Cardiac muscle cell (in vitro differentiated cells and primary cell): ENCODE data around the gene PMS1. TPM values are rescaled to one million over a fixed set of nuclear protein-coding genes. Genes with fewer than 3 reads are reported as not detected.

ENCODE experiments used
- DNase-seq, 2 donors: peaks; one replicate each; pipeline versions ENCODE4 v3.0.0 to v3.0.0-alpha.2; 2010 to 2017; ENCODE audit warnings: low read depth in 1 of 2, low spot score in 1 of 2
- H3K27ac ChIP-seq: fragments of 200-600 bp; sonication (generic); 2 replicates; pipeline ENCODE4 v1.5.1; 2016
- H3K27me3 ChIP-seq: fragments of 200-600 bp; sonication (generic); 2 replicates; pipeline ENCODE4 v1.6.0; 2016; ENCODE audit warnings: control low read depth
- H3K36me3 ChIP-seq: fragments of 200-600 bp; sonication (generic); 2 replicates; pipeline ENCODE4 v1.5.1; 2016; ENCODE audit warnings: control low read depth
- H3K4me1 ChIP-seq: fragments of 200-600 bp; sonication (generic); 2 replicates; pipeline ENCODE4 v1.8.1; 2017; ENCODE audit warnings: low read depth, mild to moderate bottlenecking, mixed run types
- H3K4me3 ChIP-seq: fragments of 200-600 bp; sonication (generic); 2 replicates; pipeline ENCODE4 v1.5.1; 2016; ENCODE audit warnings: mild to moderate bottlenecking
- H3K9me3 ChIP-seq: fragments of 200-600 bp; sonication (generic); 2 replicates; pipeline ENCODE4 v1.5.1; 2017; ENCODE audit warnings: low read depth, mild to moderate bottlenecking, control low read depth
- polyA plus RNA-seq: library from polyadenylated mRNA; unstranded; fragments of >200 nt; fragmentation: Nextera tagmentation; extraction: Ambion mirVana; gene quantifications from 2 replicates; pipeline ENCODE4 v1.2.1, GENCODE V29; 2016
- total RNA-seq: library from RNA; depleted of rRNA; stranded (reverse); fragments of >200 nt; gene quantifications from 2 replicates; pipeline ENCODE4 v1.2.3, GENCODE V29; 2016
- TF ChIP-seq, protein P1 (sequence below): IDR thresholded peaks from 2 replicates; pipeline ENCODE4 v1.5.1; 2012; ENCODE audit warnings: low read depth, mild to moderate bottlenecking, low read length

PMS1 gene
- total and polyA plus RNA-seq, 2 experiments from 2014 or later, result 16.5 to 23.6 TPM

DNA sequence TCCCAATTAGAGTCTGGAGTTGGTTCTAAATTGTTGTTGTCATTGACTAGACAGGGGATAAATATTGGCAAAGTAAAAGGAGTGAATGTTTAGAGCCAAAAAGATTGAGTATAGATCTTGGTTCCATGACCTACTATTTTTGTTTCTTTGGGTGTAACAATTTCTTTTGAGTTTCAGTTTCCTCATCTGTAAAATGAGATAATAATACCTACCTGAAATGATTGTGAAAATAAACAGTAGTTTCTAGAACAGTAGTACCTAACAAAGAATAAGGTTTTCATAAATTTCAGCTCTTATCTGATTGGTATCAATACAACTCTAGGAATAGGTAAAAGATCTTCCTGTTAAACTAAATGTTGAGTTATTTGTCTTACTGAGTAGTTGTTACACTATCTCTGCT, 56.8 kb downstream of the PMS1 start:
- Histone ChIP-seq H3K27me3 (no peaks in the 10 kb centered on the region), H3K4me3 (no peak overlapping the region), H3K4me1 (no peaks in the 10 kb centered on the region), H3K36me3 (no peaks in the 10 kb centered on the region), H3K27ac (no peak overlapping the region), H3K9me3 (no peaks in the 10 kb centered on the region)
- no peak for DNase-seq
- TF ChIP-seq, protein P1, sequence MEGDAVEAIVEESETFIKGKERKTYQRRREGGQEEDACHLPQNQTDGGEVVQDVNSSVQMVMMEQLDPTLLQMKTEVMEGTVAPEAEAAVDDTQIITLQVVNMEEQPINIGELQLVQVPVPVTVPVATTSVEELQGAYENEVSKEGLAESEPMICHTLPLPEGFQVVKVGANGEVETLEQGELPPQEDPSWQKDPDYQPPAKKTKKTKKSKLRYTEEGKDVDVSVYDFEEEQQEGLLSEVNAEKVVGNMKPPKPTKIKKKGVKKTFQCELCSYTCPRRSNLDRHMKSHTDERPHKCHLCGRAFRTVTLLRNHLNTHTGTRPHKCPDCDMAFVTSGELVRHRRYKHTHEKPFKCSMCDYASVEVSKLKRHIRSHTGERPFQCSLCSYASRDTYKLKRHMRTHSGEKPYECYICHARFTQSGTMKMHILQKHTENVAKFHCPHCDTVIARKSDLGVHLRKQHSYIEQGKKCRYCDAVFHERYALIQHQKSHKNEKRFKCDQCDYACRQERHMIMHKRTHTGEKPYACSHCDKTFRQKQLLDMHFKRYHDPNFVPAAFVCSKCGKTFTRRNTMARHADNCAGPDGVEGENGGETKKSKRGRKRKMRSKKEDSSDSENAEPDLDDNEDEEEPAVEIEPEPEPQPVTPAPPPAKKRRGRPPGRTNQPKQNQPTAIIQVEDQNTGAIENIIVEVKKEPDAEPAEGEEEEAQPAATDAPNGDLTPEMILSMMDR, result no peak

DNA sequence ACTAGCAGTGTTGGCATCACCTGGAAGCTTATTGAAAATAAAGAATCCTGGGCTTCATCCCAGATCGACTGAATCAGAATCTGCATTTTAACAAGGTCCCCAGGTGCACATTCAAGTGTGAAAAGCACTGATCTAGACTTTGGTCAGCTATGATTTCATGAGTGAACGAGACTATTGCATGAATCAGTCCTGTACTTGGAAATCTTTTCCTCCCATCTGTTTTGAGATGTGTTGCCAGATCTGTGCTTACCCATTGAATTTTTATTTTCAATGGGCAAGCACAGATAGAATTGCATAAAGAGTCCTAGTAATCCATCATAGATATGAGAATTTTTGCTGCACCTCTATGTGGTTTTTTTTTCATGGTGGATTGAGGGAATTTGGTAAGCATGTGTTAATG, 64.0 kb downstream of the PMS1 start:
- no peaks in the 10 kb centered on the region for H3K36me3 ChIP-seq

DNA sequence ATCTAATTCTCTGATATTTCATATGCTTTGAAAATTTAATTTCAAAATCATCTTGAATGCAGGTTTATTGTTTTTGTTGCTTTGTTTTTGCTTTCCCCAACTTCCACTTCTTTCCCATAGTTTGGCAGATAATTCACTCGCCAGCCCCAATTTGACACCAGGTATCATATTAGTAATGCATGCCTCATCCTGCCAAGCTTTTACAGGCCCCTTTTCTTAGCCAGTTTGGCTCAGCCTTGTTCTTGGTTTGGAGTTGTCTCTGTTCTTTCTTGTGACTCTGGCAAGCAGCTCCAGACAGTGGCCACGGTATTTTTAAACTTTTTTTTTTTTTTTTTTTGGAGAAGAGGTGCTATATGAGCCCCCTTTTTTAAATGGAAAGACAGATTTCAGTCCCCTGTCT, 65.3 kb downstream of the PMS1 start:
- no peaks in the 10 kb centered on the region for H3K27me3 ChIP-seq
- no peak for DNase-seq
- H3K4me1 ChIP-seq, result no peaks in the 10 kb centered on the region
- TF ChIP-seq, protein P1, result no peak
- no peak overlapping the region for H3K27ac ChIP-seq
- H3K36me3 ChIP-seq, result peaks cover 7% of the 10 kb centered on the region
- no peak overlapping the region for H3K4me3 ChIP-seq
- no peaks in the 10 kb centered on the region for H3K9me3 ChIP-seq

More for the DNA sequence above, 64.0 kb downstream of the PMS1 start:
- Histone ChIP-seq H3K27me3 (no peaks in the 10 kb centered on the region), H3K4me1 (no peaks in the 10 kb centered on the region), H3K27ac (no peak overlapping the region), H3K9me3 (no peaks in the 10 kb centered on the region), H3K4me3 (no peak overlapping the region)
- DNase-seq, result no peak
- TF ChIP-seq, protein P1, result no peak

DNA sequence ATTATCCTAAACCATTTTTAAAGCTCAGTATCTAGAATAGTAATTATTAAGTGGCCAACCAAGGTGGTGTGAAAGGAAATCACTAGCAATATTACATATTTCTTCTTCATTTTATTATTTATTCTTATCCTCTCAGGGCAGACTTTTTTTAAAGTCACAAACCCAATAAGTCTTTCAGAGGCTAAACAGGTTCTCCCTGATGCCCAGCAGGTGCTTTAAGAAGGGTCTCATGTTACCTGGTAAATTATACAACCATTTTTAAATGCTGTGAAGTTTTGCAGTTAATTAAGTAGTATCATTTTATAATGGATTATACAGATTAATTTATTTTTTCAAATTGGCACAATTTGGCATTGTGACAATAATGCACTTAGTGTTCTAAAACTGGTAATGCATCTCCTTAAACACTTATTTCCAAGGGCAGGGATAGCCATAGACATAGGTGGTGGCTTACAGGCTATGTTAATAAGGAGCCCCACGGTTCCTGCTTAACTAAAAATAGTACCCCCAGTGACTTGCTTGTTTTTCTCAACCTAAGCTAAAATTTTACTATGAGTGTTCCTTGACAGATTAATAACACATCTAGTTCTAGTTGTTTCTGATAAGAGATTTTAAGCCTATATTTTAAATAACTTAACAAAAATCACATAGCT, 67.0 kb downstream of the PMS1 start:
- H3K4me3 ChIP-seq, result no peak overlapping the region
- no peak for DNase-seq
- H3K27me3 ChIP-seq, result no peaks in the 10 kb centered on the region
- TF ChIP-seq, protein P1, result no peak
- no peaks in the 10 kb centered on the region for H3K4me1 ChIP-seq
- no peak overlapping the region for H3K27ac ChIP-seq
- peaks cover 15% of the 10 kb centered on the region for H3K36me3 ChIP-seq
- H3K9me3 ChIP-seq, result no peaks in the 10 kb centered on the region

DNA sequence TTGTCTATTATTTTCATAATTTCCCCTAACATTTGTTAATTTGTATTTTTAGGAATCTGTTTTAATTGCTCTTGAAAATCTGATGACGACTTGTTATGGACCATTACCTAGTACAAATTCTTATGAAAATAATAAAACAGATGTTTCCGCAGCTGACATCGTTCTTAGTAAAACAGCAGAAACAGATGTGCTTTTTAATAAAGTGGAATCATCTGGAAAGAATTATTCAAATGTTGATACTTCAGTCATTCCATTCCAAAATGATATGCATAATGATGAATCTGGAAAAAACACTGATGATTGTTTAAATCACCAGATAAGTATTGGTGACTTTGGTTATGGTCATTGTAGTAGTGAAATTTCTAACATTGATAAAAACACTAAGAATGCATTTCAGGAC, 69.9 kb downstream of the PMS1 start:
- H3K27ac ChIP-seq, result no peak overlapping the region
- H3K36me3 ChIP-seq, result peaks cover 15% of the 10 kb centered on the region
- no peaks in the 10 kb centered on the region for H3K27me3 ChIP-seq
- no peak for DNase-seq
- H3K4me3 ChIP-seq, result no peak overlapping the region
- TF ChIP-seq, protein P1, result no peak
- no peaks in the 10 kb centered on the region for H3K4me1 ChIP-seq
- H3K9me3 ChIP-seq, result no peaks in the 10 kb centered on the region
